Measurements from ENCODE around the gene RBCK1. TPM values are rescaled to one million over a fixed set of nuclear protein-coding genes. Genes with fewer than 3 reads are reported as not detected.

Gene RBCK1
- total RNA-seq, 1 donor from 2014 or later, result 111 TPM

DNA sequence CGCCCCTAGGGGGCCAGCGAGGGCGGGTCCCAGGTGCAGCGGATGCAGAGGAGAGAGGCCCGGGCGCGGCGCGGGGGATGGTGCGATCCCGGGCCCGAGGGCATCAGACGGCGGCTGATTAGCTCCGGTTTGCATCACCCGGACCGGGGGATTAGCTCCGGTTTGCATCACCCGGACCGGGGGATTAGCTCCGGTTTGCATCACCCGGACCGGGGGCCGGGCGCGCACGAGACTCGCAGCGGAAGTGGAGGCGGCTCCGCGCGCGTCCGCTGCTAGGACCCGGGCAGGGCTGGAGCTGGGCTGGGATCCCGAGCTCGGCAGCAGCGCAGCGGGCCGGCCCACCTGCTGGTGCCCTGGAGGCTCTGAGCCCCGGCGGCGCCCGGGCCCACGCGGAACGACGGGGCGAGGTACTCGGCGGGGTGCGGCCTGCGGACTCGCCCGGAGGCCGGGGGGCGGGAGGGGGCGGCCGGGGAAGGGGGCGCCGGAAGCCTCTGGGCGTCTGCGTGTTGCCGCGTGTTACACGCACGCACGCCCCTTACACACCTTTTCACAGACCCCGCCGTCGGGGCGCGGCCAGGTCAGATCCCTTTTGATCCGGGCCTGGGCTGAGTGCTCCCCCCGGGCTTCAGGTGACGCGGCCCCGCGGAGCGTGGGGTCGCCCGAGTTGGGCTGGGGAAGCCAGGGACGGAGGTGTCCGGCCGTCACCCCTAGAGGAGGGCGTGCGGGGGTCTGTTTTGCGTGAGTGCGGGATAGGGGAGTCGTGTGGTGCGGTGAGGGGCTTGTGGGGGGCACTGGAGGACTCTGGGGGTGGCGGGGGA, 27.1 kb upstream of the RBCK1 start:
- TF ChIP-seq, protein P1, sequence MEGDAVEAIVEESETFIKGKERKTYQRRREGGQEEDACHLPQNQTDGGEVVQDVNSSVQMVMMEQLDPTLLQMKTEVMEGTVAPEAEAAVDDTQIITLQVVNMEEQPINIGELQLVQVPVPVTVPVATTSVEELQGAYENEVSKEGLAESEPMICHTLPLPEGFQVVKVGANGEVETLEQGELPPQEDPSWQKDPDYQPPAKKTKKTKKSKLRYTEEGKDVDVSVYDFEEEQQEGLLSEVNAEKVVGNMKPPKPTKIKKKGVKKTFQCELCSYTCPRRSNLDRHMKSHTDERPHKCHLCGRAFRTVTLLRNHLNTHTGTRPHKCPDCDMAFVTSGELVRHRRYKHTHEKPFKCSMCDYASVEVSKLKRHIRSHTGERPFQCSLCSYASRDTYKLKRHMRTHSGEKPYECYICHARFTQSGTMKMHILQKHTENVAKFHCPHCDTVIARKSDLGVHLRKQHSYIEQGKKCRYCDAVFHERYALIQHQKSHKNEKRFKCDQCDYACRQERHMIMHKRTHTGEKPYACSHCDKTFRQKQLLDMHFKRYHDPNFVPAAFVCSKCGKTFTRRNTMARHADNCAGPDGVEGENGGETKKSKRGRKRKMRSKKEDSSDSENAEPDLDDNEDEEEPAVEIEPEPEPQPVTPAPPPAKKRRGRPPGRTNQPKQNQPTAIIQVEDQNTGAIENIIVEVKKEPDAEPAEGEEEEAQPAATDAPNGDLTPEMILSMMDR (IDR thresholded peaks at IDR 0.05; ENCODE audit: unreplicated experiment), result no peak
- Mint-ChIP-seq H3K4me1 (peaks cover 2% of the 10 kb centered on the region), H3K27me3 (ENCODE audit: low read depth) (no peaks in the 10 kb centered on the region), H3K27ac (no peak overlapping the region), H3K36me3 (no peaks in the 10 kb centered on the region), H3K9me3 (no peaks in the 10 kb centered on the region), H3K4me3 (peak overlapping the region; percentile 68)
- DNase-seq (ENCODE audit: low spot score in 2 of 2, unreplicated experiment in 2 of 2), result peak in 1 of 2 experiments; percentile 70

DNA sequence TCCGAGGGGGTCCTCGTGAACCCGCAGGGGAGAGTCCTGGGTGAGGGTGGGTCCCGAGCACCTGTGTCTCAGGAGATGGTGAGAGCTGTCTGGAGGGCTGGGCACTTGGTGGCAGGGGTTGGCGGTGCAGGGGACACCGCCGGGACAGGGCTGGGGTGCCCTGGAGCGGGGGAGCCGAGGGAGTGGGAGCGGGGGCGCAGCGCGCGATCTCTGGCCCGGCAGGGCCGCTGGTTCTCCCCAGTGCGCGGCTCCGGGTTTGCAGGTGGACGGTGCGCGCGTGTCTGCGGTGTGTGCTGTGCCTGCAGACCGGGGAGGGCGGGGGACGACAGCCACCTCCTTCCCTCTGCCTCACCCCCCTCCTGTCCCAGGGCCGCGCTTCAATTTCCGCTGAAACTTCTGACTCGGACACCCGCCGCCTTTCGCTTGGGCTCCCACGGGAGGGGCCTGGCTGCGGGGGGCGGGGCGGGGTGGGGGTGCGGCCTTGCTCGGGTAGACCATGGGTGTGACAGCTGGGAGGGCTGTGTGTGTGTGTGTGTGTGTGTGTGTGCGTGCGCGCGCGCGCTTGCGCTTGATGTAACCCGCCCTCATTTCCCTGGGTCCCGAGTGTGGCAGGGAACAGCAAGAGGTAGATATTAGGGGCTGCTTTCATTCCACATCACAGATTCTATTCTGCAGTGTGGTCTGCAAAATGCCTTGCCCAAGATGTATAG, 26.4 kb upstream of the RBCK1 start:
- H3K4me3 Mint-ChIP-seq, result peak overlapping the region; percentile 65
- H3K36me3 Mint-ChIP-seq, result no peaks in the 10 kb centered on the region
- H3K9me3 Mint-ChIP-seq, result no peaks in the 10 kb centered on the region
- no peaks in the 10 kb centered on the region for H3K27me3 Mint-ChIP-seq (ENCODE audit: low read depth)
- TF ChIP-seq, protein P1 (IDR thresholded peaks at IDR 0.05; ENCODE audit: unreplicated experiment), result no peak
- H3K4me1 Mint-ChIP-seq, result peaks cover 2% of the 10 kb centered on the region
- H3K27ac Mint-ChIP-seq, result no peak overlapping the region
- DNase-seq (ENCODE audit: low spot score in 2 of 2, unreplicated experiment in 2 of 2), result peak in 1 of 2 experiments; percentile 56

DNA sequence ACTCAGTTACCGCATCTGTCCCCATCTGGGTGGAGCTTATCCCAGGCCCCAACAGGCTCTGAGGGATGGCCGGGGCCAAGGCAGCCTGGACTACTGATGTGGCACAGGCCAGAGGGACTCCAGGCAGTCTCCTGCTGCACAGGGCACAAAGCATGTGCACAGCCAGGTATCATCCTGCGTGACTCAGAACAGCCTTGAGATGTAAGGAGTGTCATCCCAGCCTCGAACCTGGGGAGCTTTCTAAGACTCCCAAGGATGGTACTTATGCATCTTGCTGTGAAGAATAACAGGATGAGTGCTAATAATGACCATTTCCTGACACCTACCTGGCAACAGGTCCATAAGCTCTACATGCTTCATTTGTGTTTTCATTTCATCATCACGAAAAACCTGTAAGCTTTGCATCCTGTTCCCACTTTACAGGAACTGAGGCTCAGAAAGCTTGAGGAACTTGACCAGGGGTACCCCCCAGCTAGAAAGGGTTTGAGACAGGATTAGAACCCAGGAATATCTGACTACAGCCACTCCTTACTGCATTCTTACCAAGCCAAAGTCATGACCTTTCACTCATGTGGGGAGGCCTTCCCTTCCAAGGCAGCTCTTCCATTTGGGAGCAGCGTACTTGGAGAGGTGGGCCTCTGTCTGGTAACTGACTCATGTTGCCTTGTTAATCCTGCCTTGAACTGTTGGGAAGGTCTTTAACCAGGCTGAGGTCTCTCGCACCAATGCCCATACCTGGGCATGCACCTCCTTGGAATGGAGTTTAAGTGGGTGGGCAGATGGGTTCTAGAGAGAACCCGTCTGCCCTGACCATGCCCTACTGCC, 25.6 kb upstream of the RBCK1 start:
- Mint-ChIP-seq H3K4me1 (peaks cover 2% of the 10 kb centered on the region), H3K27me3 (ENCODE audit: low read depth) (no peaks in the 10 kb centered on the region), H3K4me3 (peak overlapping the region; percentile 65), H3K9me3 (no peaks in the 10 kb centered on the region), H3K27ac (no peak overlapping the region), H3K36me3 (no peaks in the 10 kb centered on the region)
- TF ChIP-seq, protein P1 (IDR thresholded peaks at IDR 0.05; ENCODE audit: unreplicated experiment), result no peak
- no peak for DNase-seq (ENCODE audit: low spot score in 2 of 2, unreplicated experiment in 2 of 2)

DNA sequence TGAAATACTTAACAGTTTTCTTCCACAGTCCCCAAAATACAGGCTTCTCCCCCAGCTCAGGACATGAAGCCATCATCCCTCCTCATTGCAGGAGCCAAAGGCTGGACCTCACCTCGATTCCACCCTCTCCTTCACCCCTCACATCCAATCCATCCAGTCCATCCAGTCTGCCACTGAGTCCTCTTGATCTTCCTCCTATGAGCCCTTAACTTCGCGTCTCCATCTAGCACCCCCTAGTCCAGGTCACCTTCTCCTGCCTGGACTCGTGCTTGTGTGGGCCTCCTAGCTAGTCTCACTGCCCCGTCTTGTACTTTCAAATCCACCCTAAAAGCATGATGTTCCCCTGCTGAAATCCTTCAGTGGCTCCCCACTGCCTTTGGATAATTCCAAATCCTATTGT, 24.2 kb upstream of the RBCK1 start:
- Mint-ChIP-seq H3K36me3 (no peaks in the 10 kb centered on the region), H3K27ac (no peak overlapping the region), H3K9me3 (no peaks in the 10 kb centered on the region), H3K27me3 (ENCODE audit: low read depth) (no peaks in the 10 kb centered on the region), H3K4me1 (peaks cover 2% of the 10 kb centered on the region), H3K4me3 (no peak overlapping the region)
- DNase-seq (ENCODE audit: low spot score in 2 of 2, unreplicated experiment in 2 of 2), result no peak
- TF ChIP-seq, protein P1 (IDR thresholded peaks at IDR 0.05; ENCODE audit: unreplicated experiment), result no peak

DNA sequence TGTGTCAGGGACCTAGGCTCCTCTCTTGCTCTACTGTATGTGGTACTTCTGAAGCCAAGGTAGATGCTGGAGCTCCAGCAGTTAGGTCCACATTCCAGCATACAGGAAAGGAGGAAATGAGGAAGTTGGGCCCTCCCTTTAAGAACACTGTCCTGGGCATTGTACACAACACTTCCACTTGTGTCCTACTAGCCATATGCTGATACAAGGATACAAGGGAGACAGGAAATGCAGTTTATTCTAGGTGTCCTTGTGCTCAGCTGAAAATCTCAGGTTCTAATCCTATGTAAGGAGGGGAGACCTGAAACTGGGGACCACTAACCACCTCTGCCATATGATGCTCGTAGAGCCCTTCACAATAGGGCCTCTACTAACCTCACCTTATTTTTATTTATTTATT, 23.4 kb upstream of the RBCK1 start:
- no peaks in the 10 kb centered on the region for H3K36me3 Mint-ChIP-seq
- H3K4me3 Mint-ChIP-seq, result no peak overlapping the region
- peaks cover 2% of the 10 kb centered on the region for H3K4me1 Mint-ChIP-seq
- no peaks in the 10 kb centered on the region for H3K27me3 Mint-ChIP-seq (ENCODE audit: low read depth)
- TF ChIP-seq, protein P1 (IDR thresholded peaks at IDR 0.05; ENCODE audit: unreplicated experiment), result no peak
- H3K27ac Mint-ChIP-seq, result no peak overlapping the region
- DNase-seq (ENCODE audit: low spot score in 2 of 2, unreplicated experiment in 2 of 2), result no peak
- no peaks in the 10 kb centered on the region for H3K9me3 Mint-ChIP-seq

All from mesothelial cell of epicardium (in vitro differentiated cells).